ENCODE data around the gene SEC16B. TPM values are rescaled to one million over a fixed set of nuclear protein-coding genes. Genes with fewer than 3 reads are reported as not detected.

Gene SEC16B
- total RNA-seq, 2 experiments from 2014 or later, result not detected

- POLR2A ChIA-PET, result no interaction called here
- Mint-ChIP-seq H3K27ac (no peak overlapping the region), H3K36me3 (no peaks in the 10 kb centered on the region), H3K4me3 (no peak overlapping the region), H3K4me1 (ENCODE audit: low read depth) (no peaks in the 10 kb centered on the region), H3K9me3 (no peaks in the 10 kb centered on the region), H3K27me3 (no peaks in the 10 kb centered on the region)
- CTCF ChIA-PET, result no interaction called here
- intact Hi-C loops (cut with micrococcal nuclease), result no loop called here
- DNase-seq, result no peak
Measured at GRCh38 chr1:177933881-177934280, 36.0 kb downstream of the SEC16B start.

- H3K9me3 Mint-ChIP-seq, result no peaks in the 10 kb centered on the region
- no peaks in the 10 kb centered on the region for H3K4me1 Mint-ChIP-seq (ENCODE audit: low read depth)
- H3K27ac Mint-ChIP-seq, result no peak overlapping the region
- intact Hi-C loops (cut with micrococcal nuclease), result no loop called here
- ChIA-PET POLR2A (no interaction called here), CTCF (no interaction called here)
- H3K36me3 Mint-ChIP-seq, result no peaks in the 10 kb centered on the region
- no peaks in the 10 kb centered on the region for H3K27me3 Mint-ChIP-seq
- no peak overlapping the region for H3K4me3 Mint-ChIP-seq
- DNase-seq, result no peak
Measured at GRCh38 chr1:177932123-177932522, 37.7 kb downstream of the SEC16B start.

DNA sequence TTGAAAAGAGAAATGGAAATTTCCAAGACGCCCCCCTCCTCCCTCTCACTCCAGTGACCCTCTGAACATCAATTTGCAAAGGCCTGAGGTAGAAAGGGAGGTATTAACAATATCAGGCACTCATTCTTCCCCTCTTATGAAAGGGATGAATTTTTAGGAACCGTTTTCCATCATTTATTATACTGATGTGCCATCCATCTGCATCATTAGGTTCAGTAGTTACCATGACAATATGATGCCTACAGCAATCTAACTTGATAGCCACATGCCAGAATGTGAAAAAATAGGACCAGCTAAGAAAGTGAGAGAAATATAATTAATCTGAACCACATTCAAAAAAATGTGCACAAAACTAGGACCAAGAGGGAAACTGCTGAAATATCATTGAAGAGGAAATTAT is 40.9 kb downstream of the SEC16B start:
- Mint-ChIP-seq H3K27ac (no peak overlapping the region), H3K4me3 (no peak overlapping the region), H3K9me3 (no peaks in the 10 kb centered on the region), H3K27me3 (no peaks in the 10 kb centered on the region), H3K4me1 (ENCODE audit: low read depth) (no peaks in the 10 kb centered on the region), H3K36me3 (no peaks in the 10 kb centered on the region)
- intact Hi-C loops (cut with micrococcal nuclease), result no loop called here
- no peak for DNase-seq
- CTCF ChIA-PET, result no interaction called here
- POLR2A ChIA-PET, result no interaction called here

- no peak overlapping the region for H3K4me3 Mint-ChIP-seq
- H3K4me1 Mint-ChIP-seq (ENCODE audit: low read depth), result no peaks in the 10 kb centered on the region
- H3K27me3 Mint-ChIP-seq, result no peaks in the 10 kb centered on the region
- intact Hi-C loops (cut with micrococcal nuclease), result no loop called here
- ChIA-PET CTCF (no interaction called here), POLR2A (no interaction called here)
- DNase-seq, result no peak
- H3K27ac Mint-ChIP-seq, result no peak overlapping the region
- no peaks in the 10 kb centered on the region for H3K36me3 Mint-ChIP-seq
- H3K9me3 Mint-ChIP-seq, result no peaks in the 10 kb centered on the region
Measured at GRCh38 chr1:177928194-177928593, 41.7 kb downstream of the SEC16B start.

DNA sequence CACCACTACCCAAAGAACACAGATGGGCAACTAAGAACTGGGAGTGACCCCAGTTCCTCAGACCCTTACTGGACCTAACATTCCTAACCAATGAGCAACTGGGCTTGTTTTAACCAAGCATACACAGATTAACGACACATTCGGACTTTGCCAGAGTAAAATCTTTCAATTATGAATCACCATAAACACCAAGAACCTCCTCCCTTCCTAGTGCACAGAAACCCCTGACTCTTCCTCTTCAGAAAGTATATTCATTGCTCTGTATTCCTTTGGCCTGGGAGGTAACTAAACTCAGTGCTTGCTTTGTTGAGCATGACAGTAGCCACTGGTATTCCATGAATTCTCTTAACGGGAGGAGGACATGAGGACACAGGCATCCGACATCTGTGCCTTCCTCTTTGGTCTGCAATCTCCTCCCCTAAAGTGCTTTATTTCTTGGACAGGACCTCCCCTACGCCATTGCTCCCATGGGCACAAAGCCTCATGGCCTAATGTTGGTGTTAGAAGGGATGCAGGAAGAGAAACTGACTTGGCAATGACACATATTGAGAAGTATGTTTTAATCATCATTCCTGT is 42.7 kb downstream of the SEC16B start:
- no peaks in the 10 kb centered on the region for H3K9me3 Mint-ChIP-seq
- CTCF ChIA-PET, result no interaction called here
- no peaks in the 10 kb centered on the region for H3K27me3 Mint-ChIP-seq

DNA sequence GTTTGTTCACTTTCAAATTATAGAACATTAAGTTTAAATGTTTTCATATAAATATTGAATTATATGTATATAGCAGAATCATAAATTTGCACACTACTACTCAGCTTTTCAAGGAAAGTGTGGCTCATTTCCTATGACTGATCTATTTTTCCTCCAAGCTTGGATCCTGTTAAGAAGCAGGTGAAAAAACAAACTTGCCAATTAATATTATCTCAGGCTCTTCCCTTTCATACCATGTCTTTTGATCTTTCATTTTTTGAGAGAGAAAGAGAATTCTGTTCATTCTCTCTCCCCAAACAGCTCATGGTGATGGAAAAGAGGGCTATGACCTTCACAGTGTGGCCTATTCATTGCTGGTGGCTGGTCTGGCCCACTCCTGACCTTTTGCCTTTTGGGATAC is 43.7 kb downstream of the SEC16B start:
- POLR2A ChIA-PET, result no interaction called here
- DNase-seq, result no peak
- intact Hi-C loops (cut with micrococcal nuclease), result no loop called here
- Mint-ChIP-seq H3K4me1 (ENCODE audit: low read depth) (no peaks in the 10 kb centered on the region), H3K36me3 (no peaks in the 10 kb centered on the region), H3K4me3 (no peak overlapping the region), H3K9me3 (no peaks in the 10 kb centered on the region), H3K27ac (no peak overlapping the region), H3K27me3 (no peaks in the 10 kb centered on the region)
- CTCF ChIA-PET, result no interaction called here

More for the DNA sequence above, 42.7 kb downstream of the SEC16B start:
- POLR2A ChIA-PET, result no interaction called here
- DNase-seq, result no peak
- H3K4me3 Mint-ChIP-seq, result no peak overlapping the region
- no peaks in the 10 kb centered on the region for H3K4me1 Mint-ChIP-seq (ENCODE audit: low read depth)
- H3K27ac Mint-ChIP-seq, result no peak overlapping the region
- H3K36me3 Mint-ChIP-seq, result no peaks in the 10 kb centered on the region
- intact Hi-C loops (cut with micrococcal nuclease), result no loop called here

- no peaks in the 10 kb centered on the region for H3K9me3 Mint-ChIP-seq
- DNase-seq, result no peak
- no peak overlapping the region for H3K27ac Mint-ChIP-seq
- POLR2A ChIA-PET, result no interaction called here
- intact Hi-C loops (cut with micrococcal nuclease), result no loop called here
- H3K27me3 Mint-ChIP-seq, result no peaks in the 10 kb centered on the region
- no peaks in the 10 kb centered on the region for H3K36me3 Mint-ChIP-seq
- H3K4me1 Mint-ChIP-seq (ENCODE audit: low read depth), result no peaks in the 10 kb centered on the region
- H3K4me3 Mint-ChIP-seq, result no peak overlapping the region
- CTCF ChIA-PET, result no interaction called here
Measured at GRCh38 chr1:177925006-177925405, 44.9 kb downstream of the SEC16B start.

GRCh38 chr1:177923441-177923840 is 46.4 kb downstream of the SEC16B start:
- H3K36me3 Mint-ChIP-seq, result no peaks in the 10 kb centered on the region
- no peaks in the 10 kb centered on the region for H3K27me3 Mint-ChIP-seq
- ChIA-PET CTCF (no interaction called here), POLR2A (no interaction called here)
- intact Hi-C loops (cut with micrococcal nuclease), result no loop called here
- H3K27ac Mint-ChIP-seq, result no peak overlapping the region
- no peak for DNase-seq
- no peaks in the 10 kb centered on the region for H3K9me3 Mint-ChIP-seq
- H3K4me1 Mint-ChIP-seq (ENCODE audit: low read depth), result no peaks in the 10 kb centered on the region
- no peak overlapping the region for H3K4me3 Mint-ChIP-seq

DNA sequence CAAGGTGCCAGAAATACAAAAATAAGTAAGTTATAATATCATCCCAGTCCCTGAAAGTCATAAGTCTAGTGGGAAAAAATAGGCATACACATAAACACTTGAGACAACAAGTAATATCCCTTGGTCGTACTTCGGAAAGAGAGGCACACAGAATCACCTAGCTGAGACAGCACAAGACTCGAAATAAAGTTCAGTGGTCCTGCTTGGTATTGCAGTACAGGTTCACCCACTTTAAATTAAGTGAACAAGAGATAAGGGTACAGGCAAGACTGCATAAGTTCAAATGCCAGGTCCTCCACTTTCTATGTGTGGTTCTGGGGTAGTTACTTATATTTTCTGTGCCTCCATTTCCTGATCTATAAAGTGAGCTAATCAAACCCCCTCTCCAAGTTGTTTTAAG is 47.6 kb downstream of the SEC16B start:
- no peak for DNase-seq
- no peaks in the 10 kb centered on the region for H3K9me3 Mint-ChIP-seq
- H3K27ac Mint-ChIP-seq, result no peak overlapping the region
- H3K4me1 Mint-ChIP-seq (ENCODE audit: low read depth), result no peaks in the 10 kb centered on the region
- intact Hi-C loops (cut with micrococcal nuclease), result no loop called here
- no peaks in the 10 kb centered on the region for H3K27me3 Mint-ChIP-seq
- POLR2A ChIA-PET, result no interaction called here
- CTCF ChIA-PET, result interaction anchor here (0.6 kb wide), 1 partner anchor 610 kb away, joined by 3 read pairs; no protein-coding TSS in a partner anchor
- H3K36me3 Mint-ChIP-seq, result no peaks in the 10 kb centered on the region
- H3K4me3 Mint-ChIP-seq, result no peak overlapping the region

DNA sequence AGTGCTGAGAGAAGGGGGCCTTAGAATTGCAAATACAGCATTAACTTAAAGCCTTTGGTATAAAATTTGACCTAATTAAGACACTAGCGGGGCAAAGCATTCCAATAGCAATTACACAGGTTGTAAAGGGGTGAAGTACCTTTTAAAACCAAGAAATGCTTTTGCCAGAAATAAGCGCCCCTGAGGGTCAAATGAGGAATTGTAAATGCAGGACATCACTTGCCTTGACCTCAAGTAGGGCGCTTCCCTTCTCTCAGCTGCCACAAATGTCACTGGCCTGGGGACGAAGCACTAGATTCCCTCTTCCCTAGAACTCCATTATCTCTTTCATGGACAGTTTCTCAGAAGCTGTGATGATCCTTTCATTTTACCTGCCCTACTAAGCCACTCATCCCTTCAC is 48.3 kb downstream of the SEC16B start:
- CTCF ChIA-PET, result no interaction called here
- H3K4me1 Mint-ChIP-seq (ENCODE audit: low read depth), result no peaks in the 10 kb centered on the region
- no peaks in the 10 kb centered on the region for H3K27me3 Mint-ChIP-seq
- POLR2A ChIA-PET, result no interaction called here
- H3K36me3 Mint-ChIP-seq, result no peaks in the 10 kb centered on the region
- no peaks in the 10 kb centered on the region for H3K9me3 Mint-ChIP-seq
- no peak overlapping the region for H3K27ac Mint-ChIP-seq
- intact Hi-C loops (cut with micrococcal nuclease), result no loop called here
- no peak overlapping the region for H3K4me3 Mint-ChIP-seq
- no peak for DNase-seq

GRCh38 chr1:177920091-177920490 is 49.8 kb downstream of the SEC16B start:
- Mint-ChIP-seq H3K4me1 (ENCODE audit: low read depth) (no peaks in the 10 kb centered on the region), H3K27me3 (no peaks in the 10 kb centered on the region), H3K27ac (no peak overlapping the region), H3K4me3 (no peak overlapping the region), H3K36me3 (no peaks in the 10 kb centered on the region), H3K9me3 (no peaks in the 10 kb centered on the region)
- intact Hi-C loops (cut with micrococcal nuclease), result no loop called here
- DNase-seq, result no peak
- CTCF ChIA-PET, result no interaction called here
- POLR2A ChIA-PET, result no interaction called here

DNA sequence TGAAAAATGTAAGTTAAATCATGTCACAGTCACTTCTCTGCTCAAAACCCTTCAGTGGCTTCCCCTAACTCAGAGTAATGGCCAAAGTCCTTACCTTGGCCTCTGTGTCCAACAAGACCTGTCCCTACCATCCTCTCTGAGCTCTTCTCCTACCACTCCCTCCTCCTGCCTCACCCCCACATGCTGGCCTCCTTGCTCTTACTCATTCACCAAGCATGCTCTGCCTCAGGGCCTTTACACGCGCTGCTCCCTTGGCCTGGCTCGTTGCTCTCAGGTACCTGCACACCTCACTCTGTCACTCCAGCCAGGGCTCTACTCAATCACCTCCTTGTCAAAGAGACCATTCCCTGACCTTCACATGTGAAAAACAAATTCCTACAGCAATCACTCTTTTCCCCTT is 54.2 kb downstream of the SEC16B start:
- Mint-ChIP-seq H3K27me3 (no peaks in the 10 kb centered on the region), H3K27ac (no peak overlapping the region), H3K36me3 (no peaks in the 10 kb centered on the region), H3K4me3 (no peak overlapping the region), H3K4me1 (ENCODE audit: low read depth) (no peaks in the 10 kb centered on the region), H3K9me3 (no peaks in the 10 kb centered on the region)
- intact Hi-C loops (cut with micrococcal nuclease), result no loop called here
- POLR2A ChIA-PET, result no interaction called here
- DNase-seq, result no peak
- CTCF ChIA-PET, result no interaction called here

DNA sequence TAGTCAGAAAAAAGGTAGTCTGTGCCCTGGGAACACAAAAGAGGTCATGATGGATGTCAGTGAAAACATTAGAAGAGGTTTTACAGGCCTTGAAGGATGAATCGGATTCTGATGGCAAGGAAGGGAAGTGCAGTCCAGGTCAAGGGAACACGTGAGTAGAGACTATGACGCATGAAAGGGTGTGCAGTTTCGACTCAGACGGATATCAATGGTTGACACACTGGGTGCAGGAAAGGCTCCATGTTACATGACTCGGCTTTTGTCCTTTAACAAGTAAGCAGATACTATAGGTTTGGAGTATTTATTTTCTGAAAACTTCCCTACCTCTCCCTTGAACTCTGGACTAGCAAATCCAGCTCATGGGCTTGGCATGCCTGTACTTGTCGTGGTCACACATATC is 55.3 kb downstream of the SEC16B start:
- Mint-ChIP-seq H3K27ac (no peak overlapping the region), H3K9me3 (no peaks in the 10 kb centered on the region), H3K36me3 (no peaks in the 10 kb centered on the region), H3K4me1 (ENCODE audit: low read depth) (no peaks in the 10 kb centered on the region), H3K27me3 (no peaks in the 10 kb centered on the region), H3K4me3 (no peak overlapping the region)
- POLR2A ChIA-PET, result no interaction called here
- intact Hi-C loops (cut with micrococcal nuclease), result no loop called here
- CTCF ChIA-PET, result no interaction called here
- no peak for DNase-seq
